ENCODE results near the gene ROPN1B.

ROPN1B gene

DNA sequence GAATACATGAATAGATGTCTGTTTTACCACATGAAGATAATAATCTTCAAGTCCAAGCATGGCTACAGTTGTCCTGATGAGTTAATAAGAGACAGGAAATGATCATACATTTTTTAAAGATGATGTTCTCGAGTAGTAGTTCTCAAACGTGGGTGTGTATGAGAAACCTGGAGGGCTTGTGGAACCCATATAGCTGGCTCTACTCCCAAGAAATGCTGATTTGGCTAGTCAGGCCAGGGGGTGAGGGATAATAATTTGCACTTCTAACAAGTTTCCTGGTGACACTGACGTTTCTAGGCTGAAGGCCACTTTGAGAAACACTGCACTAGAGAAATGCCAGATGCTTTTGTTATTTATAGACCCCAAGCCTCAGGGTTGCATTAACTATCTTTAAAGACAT, 37.0 kb downstream of the ROPN1B start:
- no peak for FAIRE-seq

DNA sequence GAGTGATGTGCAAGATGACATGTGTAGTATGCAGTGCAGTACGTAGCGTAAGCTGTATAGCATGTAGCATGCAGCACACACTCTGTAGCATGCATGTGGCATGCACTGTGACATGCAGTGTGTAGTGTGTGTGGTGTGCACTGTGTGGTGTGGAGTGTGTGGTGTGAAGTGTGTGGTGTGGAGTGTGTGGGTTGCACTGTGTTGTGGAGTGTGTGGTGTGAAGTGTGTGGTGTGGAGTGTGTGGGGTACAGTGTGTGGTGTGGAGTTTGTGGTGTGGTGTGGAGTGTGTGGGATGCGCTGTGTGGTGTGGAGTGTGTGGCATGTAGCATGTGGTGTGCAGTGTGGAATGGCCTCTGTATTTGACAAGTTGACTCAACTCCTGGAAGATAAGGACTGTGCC, 39.2 kb downstream of the ROPN1B start:
- FAIRE-seq, result no peak

DNA sequence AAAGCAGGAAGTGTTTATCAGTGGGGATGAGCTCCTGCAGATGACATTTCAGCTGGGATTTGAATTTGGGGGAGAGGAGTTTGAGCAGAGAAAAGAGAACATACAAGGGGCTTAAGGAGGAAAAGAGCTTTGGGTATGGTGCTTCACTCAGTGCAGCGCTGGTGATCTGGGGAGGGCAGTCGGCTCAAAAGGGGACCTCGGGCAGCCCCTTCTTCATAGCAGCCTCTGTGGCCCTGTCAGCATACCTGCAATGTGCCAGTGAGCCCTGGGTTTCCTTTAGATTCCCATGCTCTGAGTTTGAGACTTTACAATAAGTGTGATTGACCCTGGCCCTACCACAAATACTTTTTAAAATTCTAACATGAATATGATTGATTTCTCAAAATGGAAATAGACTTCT, 40.2 kb downstream of the ROPN1B start:
- FAIRE-seq, result no peak

DNA sequence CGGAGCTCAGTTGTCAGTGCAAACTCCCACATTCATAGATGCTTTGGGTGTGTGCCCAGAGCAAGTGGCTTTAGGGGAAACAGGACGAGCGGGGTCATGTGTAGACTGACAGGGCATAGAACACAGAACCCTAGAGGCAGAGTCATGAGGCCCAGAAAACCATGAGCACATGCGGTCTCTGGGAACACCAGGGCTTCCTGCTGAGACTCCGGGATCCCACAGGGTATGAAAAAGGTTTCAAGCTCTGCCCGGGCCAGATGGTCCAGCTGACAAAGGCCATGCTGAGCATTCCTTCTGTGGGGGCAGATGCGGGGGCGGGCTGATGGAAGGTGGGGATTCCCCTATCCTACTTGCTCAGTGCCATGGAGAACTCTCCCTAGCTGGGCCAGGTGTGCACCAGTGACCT, 44.8 kb downstream of the ROPN1B start:
- no peak for FAIRE-seq

DNA sequence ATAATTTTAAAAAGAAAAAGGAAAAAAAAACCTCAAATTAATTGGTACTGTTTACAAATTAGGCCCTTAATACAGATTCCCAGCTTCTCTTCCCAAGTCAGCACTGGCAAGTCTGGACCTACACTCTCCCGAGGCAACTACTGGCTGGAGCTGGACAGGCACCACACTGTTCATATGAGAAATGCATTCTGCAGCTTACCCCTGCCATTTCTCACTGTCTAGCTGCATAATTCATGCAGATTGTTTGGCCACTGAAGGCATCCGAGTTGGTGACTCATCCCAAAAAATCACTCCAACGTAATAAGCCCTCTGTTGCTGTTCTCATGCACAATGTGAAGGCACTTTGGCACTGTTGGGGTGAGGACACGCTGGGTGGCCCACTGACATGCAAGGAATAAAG, 45.3 kb downstream of the ROPN1B start:
- FAIRE-seq, result no peak

DNA sequence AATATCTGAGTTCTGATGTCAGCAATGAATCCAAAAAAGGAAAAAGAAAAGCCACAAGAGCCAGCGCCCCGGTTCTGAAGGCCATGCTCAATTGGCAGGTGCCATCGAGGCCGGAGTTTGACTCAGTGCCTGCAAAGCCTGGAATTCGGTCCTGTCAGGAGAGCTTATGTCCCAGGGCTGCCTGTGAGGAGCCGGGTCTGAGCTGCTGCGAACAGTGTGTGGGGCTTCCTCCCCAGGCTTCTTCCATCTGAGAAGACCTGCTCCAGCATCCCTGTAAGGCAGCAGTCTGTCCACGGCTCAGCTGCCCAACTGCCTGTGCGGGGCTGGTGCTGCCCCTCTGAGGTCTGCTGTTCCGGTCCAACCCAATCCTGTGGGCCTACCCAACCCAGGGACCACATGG, 46.1 kb downstream of the ROPN1B start:
- FAIRE-seq, result no peak

- no peak for FAIRE-seq
These were observed 47.6 kb downstream of the ROPN1B start for GRCh38 chr3:126016616-126017015.

GRCh38 chr3:126017362-126017761, 48.4 kb downstream of the ROPN1B start:
- FAIRE-seq, result no peak

- FAIRE-seq, result no peak
These were observed 49.6 kb downstream of the ROPN1B start for GRCh38 chr3:126018545-126018944.

DNA sequence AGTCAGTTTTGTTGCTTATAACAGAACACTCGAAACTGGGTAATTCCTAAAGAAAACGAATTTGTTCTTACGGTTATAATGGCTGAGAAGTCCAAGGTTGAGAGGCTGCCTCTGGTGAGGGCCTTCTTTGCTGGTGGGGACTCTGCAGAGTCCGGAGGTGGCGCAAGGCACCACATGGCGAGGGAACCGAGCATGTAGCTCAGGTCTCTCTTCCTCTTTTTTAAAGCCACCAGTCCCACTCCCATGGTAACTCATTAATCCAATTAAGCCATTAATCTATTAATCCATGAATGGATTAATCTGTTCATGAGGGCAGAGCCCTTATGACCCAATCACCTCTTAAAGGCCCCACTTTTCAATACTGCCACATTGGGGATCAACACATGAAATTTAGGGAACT, 50.0 kb downstream of the ROPN1B start:
- no peak for FAIRE-seq

- no peak for FAIRE-seq
These were observed 50.7 kb downstream of the ROPN1B start for GRCh38 chr3:126019683-126020082.

DNA sequence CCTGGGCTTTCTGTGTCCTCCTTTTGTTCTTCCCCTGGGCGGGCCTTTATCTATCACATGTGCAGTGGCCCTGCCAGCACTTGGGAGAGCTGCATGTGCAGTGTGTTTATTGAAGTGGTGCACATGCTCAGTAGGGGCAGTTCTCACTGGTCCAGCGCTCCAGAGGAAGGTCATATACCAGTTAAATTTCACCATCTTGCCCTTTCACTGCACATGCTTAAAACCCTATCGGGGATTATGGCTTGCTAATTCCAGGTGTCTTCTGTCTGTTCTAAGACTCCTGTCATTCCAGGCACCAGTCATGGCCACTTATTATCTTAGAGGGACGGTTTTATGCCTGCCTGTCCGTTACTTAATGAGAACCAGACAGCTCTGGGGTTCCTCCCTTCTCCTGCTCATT, 52.2 kb downstream of the ROPN1B start:
- FAIRE-seq, result no peak

- FAIRE-seq, result no peak
These were observed 52.7 kb downstream of the ROPN1B start for GRCh38 chr3:126021702-126022101.

DNA sequence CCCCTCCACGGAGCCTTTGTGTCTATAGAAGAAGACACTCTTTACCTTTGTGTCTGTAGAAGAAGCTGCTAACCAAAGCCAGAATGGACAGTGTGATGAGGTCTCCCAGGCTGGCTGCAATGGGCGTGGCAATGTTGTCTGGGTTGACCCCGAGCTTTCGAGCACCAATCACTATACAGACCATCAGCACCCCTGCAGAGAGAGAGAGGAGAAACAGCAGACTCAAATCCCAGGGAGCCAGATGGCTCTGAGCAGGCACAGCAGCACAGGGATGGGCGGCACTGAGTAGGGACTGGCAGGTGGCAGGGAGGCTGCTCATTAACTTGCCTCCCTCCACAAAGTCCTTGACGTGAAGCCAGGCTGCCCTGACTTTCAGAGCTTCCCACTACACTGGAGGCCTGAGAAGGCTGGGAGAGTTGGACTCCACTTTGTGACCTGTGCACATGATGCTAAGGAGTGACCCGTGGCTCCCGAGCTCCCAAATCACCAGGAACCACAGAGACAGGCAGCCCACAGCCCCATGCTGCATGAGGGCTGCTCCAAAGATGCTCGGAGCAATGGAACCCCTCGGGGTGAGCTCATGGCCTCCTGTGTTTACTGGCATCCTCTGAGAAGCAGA, 53.9 kb downstream of the ROPN1B start:
- FAIRE-seq, result no peak

DNA sequence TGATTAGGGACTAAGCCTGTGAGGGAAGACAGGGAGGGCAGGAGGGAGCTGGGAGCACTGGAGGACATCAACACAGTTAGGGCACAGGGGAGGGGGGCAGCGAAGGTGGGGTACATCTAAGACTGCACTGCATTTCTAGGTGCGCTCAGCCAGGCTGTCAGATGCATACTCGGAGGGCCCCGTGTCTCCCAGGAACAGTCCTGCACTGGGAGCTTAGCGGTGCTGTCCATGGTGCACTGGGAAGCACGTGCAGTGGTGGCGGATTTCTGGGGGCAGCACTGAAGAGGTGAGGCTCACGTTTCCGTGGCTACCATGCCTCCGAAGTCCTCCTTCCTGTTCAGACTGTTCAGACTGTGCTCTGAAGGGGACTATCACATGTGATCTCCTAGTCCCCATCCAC, 54.4 kb downstream of the ROPN1B start:
- FAIRE-seq, result no peak

- no peak for FAIRE-seq
These were observed 55.3 kb downstream of the ROPN1B start for GRCh38 chr3:126024049-126024854.

GRCh38 chr3:126025116-126025729, 56.2 kb downstream of the ROPN1B start:
- FAIRE-seq, result no peak

- no peak for FAIRE-seq
These were observed 56.9 kb downstream of the ROPN1B start for GRCh38 chr3:126025862-126026261.

GRCh38 chr3:126026277-126026751, 57.3 kb downstream of the ROPN1B start:
- no peak for FAIRE-seq

- FAIRE-seq, result no peak
These were observed 57.8 kb downstream of the ROPN1B start for GRCh38 chr3:126026761-126027160.

DNA sequence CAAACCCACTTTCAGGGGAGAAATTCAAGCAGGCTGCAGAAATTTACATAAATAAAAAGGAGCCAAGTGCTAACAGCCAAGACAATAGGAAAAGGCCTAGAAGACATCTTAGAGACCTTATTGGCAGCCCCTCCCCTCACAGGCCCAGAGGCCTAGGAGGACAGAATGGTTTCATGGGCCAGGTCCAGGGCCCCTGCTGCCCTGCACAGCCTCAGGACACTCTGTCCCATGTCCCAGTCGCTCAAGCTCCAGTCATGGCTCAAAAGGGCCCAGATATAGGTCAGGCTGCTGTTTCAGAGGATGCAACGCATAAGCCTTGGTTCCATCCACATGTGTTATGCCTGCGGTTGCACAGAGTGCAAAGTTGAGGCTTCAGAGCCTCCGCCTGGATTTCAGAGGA, 59.1 kb downstream of the ROPN1B start:
- no peak for FAIRE-seq

- FAIRE-seq, result no peak
These were observed 60.3 kb downstream of the ROPN1B start for GRCh38 chr3:126029241-126029640.

DNA sequence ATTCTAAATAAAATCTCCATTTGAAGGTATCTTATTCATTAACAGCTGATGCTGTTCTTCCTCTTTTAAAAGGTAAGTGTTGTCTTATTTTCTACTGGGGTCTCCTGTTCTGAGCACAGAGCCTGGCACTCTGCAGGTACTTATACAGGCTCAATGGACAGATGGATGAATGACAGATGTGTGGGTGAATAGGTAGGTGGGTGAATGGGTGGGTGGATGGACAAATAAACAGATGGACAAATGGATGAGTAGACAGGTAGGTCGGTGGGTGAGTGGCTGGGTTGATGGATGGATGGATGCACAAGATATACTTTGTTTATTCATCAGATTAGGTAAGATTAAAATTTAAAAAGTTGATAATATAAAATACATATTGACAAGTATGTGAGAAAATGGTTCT, 61.5 kb downstream of the ROPN1B start:
- no peak for FAIRE-seq

- no peak for FAIRE-seq
These were observed 63.0 kb downstream of the ROPN1B start for GRCh38 chr3:126031981-126032471.

Measured in islet of Langerhans (tissue), 1 donor.